ENCODE data around the gene TNS3.

DNA sequence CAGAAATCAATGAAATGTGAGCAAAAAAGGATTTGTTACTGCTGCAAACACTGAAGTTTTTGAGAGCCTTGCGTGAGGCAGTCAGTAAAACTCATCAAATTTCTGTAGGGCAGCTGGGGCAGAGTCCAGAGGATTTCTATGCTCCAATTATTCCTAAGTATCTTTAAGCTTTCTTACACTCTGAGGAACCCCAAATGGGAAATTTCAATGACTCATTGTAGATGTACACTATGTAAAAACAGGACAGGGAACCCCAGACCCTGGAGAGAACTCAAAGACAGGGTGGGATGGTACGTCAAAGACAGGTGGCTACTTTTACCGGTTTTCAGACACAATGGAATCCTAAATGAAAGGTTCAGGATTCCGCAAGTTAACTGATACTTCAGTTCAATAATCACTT lies 120.2 kb downstream of the TNS3 start:
- TF ChIP-seq ZSCAN29 (IDR thresholded peaks at IDR 0.05): no peak
- TF ChIP-seq, protein P1, sequence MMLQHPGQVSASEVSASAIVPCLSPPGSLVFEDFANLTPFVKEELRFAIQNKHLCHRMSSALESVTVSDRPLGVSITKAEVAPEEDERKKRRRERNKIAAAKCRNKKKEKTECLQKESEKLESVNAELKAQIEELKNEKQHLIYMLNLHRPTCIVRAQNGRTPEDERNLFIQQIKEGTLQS (IDR thresholded peaks at IDR 0.05): no peak
- TF ChIP-seq, protein P1 (CRISPR knock-in tag; conservative IDR thresholded peaks at IDR 0.05): no peak
